GF-D8 (cell line): ENCODE results near the gene COQ3.

Source experiments
- DNase-seq: peaks from one replicate; lab custom pipeline; 2025; lab: John Stamatoyannopoulos, UW

The COQ3 gene

DNA sequence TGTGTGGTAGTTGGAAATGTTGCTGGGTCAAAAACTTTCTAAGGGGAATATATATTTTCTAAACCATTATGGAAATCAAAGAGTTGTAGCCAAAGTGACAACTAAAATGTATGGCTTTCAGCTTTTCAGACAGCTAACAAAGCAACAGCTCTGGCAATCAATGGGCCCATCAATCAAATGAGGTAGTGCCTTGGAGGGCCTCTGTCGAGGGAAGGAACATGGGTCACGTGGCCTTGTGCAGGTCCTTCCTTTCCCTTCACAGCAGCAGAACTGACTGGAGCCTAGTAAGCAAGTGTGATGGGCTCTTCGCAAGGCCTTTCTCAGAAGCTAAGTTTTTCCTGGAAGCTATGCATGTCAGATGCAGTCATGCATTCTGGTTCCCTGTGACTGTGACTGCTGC lies 62.5 kb downstream of the COQ3 start:
- no peak for DNase-seq

DNA sequence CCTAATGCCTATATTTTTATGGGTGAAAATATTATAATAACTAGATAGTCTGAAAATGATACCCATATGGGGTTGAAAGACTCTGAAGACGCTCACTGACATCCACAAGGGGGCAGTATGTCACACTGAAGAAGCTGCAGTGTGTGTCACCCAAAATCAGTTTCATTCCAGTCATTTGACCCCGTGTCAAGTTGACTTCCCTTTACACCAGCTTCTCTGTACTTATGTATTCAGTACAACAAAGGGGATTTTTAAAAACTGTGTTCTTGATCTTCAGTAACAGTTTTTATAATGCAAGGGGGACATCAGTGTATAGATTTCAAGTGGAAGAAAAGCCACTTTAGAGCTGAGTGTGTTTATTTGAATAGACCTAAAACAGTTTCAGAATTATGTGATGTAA lies 63.8 kb downstream of the COQ3 start:
- DNase-seq = no peak

DNA sequence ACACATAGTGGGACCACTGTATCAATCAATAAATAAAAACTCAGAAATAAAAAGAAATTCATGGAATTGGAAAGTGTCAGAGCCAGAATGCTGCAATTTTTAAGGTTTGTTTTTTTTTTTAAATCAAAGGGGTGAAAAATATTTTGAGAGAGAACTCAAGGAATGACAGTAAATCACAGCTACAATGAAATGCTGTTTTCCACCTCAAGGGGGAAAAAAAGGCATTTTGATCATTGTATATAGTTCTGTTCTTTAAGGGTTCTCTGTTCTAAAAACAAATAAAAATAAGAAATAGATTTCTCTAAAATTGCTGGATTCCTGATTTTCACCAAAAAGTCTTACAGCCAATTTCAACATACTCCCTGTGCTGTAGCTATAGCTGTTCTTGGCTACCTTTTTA lies 69.0 kb downstream of the COQ3 start:
- DNase-seq = no peak
